Upper lobe of left lung (tissue), 4 donors: ENCODE results near the gene OSCAR.

Experiments used
- CTCF ChIP-seq, 6 experiments: fragments of 450-650 bp in 4 of 6; fragments of 200-600 bp in 2 of 6; sonication (generic) in 2 of 6; IDR thresholded peaks; one replicate each; pipeline ENCODE4 v1.5.1; 2016 to 2019; ENCODE audit warnings: antibody characterized with exemption in 6 of 6
- EP300 ChIP-seq, 4 donors: sonication (generic); formaldehyde crosslinking; IDR thresholded peaks; one replicate each; pipeline ENCODE4 v1.5.1; 2017; ENCODE audit warnings: antibody characterized with exemption in 4 of 4, control low read depth in 2 of 4
- POLR2AphosphoS5 ChIP-seq, 2 donors: sonication (generic); formaldehyde crosslinking; IDR thresholded peaks; one replicate each; pipeline ENCODE4 v1.5.1; 2017; ENCODE audit warnings: antibody characterized with exemption in 2 of 2

GRCh38 chr19:54063350-54064116 lies 37.1 kb downstream of the OSCAR start, which contains the start of gene VSTM1:
- TF ChIP-seq CTCF (IDR thresholded peaks at IDR 0.05) (no peak), POLR2AphosphoS5 (IDR thresholded peaks at IDR 0.05) (no peak), EP300 (IDR thresholded peaks at IDR 0.05) (no peak)
